ENCODE measurements around the gene PLD2.

DNA sequence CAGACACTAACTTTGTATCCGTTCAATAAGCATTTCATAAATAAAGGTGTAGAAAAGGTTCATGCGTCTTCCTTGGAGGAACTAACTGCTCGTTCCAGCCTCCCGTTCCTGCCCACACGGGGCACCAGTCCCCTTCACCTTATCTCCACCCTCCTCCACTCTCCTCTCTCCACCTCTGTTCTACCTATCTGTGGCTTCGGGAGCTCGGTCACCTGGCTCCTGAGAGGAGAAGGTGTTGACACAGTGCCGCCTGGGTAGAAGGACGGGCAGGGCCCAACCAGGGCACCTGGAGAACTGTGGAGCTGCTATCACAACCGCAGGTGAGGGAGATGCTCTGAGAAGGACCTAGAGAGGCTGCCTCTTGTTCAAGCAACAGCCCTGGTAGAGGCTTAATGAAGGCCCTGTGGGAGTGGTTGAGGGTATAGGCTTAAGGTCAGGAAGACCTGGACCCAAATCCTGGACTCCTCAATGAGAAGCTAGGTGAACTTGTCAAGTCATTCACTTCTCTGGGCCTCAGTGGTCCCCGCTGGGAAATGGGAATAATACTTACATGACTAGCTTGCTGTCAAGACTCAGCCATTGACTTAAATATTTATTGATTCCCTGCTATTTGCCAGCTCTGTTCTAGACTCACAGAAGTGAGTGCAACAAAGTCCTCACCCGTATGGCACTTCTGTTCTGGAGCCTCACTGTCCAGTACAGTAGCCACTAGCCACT lies 16.6 kb downstream of the PLD2 start:
- TF ChIP-seq, protein P1, sequence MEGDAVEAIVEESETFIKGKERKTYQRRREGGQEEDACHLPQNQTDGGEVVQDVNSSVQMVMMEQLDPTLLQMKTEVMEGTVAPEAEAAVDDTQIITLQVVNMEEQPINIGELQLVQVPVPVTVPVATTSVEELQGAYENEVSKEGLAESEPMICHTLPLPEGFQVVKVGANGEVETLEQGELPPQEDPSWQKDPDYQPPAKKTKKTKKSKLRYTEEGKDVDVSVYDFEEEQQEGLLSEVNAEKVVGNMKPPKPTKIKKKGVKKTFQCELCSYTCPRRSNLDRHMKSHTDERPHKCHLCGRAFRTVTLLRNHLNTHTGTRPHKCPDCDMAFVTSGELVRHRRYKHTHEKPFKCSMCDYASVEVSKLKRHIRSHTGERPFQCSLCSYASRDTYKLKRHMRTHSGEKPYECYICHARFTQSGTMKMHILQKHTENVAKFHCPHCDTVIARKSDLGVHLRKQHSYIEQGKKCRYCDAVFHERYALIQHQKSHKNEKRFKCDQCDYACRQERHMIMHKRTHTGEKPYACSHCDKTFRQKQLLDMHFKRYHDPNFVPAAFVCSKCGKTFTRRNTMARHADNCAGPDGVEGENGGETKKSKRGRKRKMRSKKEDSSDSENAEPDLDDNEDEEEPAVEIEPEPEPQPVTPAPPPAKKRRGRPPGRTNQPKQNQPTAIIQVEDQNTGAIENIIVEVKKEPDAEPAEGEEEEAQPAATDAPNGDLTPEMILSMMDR (IDR thresholded peaks at IDR 0.05), result no peak
- no peak for TF ChIP-seq POLR2A (IDR thresholded peaks at IDR 0.05)
